DMS114 treated with DMSO at 0.1 percent for 48 hours (cell line): Measurements from ENCODE around the gene PMF1.
"Not testable (repeated sequence)": the region's sequence is repeated elsewhere in the genome, so short reads cannot be mapped to it uniquely, and the experiment has no call there.

Experiments
- DNase-seq: peaks from one replicate; lab custom pipeline; 2025; ENCODE audit not compliant: unreplicated experiment; lab: John Stamatoyannopoulos, UW

Gene PMF1

GRCh38 chr1:156212833-156213643 lies at the start of gene PMF1:
TSS of gene PMF1 (plus strand) at chr1:156213007. CDS start at chr1:156213016, 9 bp downstream.
- peak; percentile 98 for DNase-seq

- DNase-seq = no peak
Observed at GRCh38 chr1:156163712-156164111, 49.1 kb upstream of the PMF1 start.

- DNase-seq = no peak
Observed at GRCh38 chr1:156164125-156164831, 48.5 kb upstream of the PMF1 start.

- DNase-seq = no peak
Observed at GRCh38 chr1:156165083-156165482, 47.7 kb upstream of the PMF1 start.

- no peak for DNase-seq
Observed at GRCh38 chr1:156167536-156167935, 45.3 kb upstream of the PMF1 start.

- DNase-seq = no peak
Observed at GRCh38 chr1:156172696-156173470, 39.9 kb upstream of the PMF1 start.

GRCh38 chr1:156176610-156177210 lies 36.1 kb upstream of the PMF1 start:
- DNase-seq = no peak

- no peak for DNase-seq
Observed at GRCh38 chr1:156177919-156178654, 34.7 kb upstream of the PMF1 start.

- no peak for DNase-seq
Observed at GRCh38 chr1:156180471-156180870, 32.3 kb upstream of the PMF1 start.

- DNase-seq = not testable (repeated sequence)
Observed at GRCh38 chr1:156181391-156181924, 31.3 kb upstream of the PMF1 start.

GRCh38 chr1:156182010-156182779 lies 30.6 kb upstream of the PMF1 start:
- DNase-seq = not testable (repeated sequence)

GRCh38 chr1:156186347-156187177 lies 26.2 kb upstream of the PMF1 start:
- DNase-seq = not testable (repeated sequence)

- DNase-seq = not testable (repeated sequence)
Observed at GRCh38 chr1:156190265-156190664, 22.5 kb upstream of the PMF1 start.

- no peak for DNase-seq
Observed at GRCh38 chr1:156191292-156191964, 21.4 kb upstream of the PMF1 start.

GRCh38 chr1:156193208-156193487 lies 19.7 kb upstream of the PMF1 start:
- DNase-seq = no peak

- peak; percentile 100 for DNase-seq
Observed at GRCh38 chr1:156193488-156194299, 19.1 kb upstream of the PMF1 start, which contains the start of gene SLC25A44. TSS of gene SLC25A44 (plus strand) at chr1:156194104. CDS start at chr1:156199848, 5,744 bp downstream.

- DNase-seq = no peak
Observed at GRCh38 chr1:156194300-156194652, 18.5 kb upstream of the PMF1 start.
